ENCODE results near the gene AAK1.

- TF ChIP-seq CTCF (conservative IDR thresholded peaks at IDR 0.05; ENCODE audit: low read depth in 2 of 2) (no peak), EZH2 (IDR thresholded peaks at IDR 0.05; ENCODE audit: low read depth, unreplicated experiment) (no peak), ZNF462 (CRISPR knock-in tag; IDR thresholded peaks at IDR 0.05) (no peak), POLR2AphosphoS5 (IDR thresholded peaks at IDR 0.05; ENCODE audit: low read depth) (no peak)
Measured at GRCh38 chr2:69501301-69501700, 142.2 kb downstream of the AAK1 start.

All from GM23338 (cell line).